Measurements from ENCODE around the gene DNAAF5. TPM values are rescaled to one million over a fixed set of nuclear protein-coding genes. Genes with fewer than 3 reads are reported as not detected.

Gene DNAAF5
- total RNA-seq, 1 donor from 2014 or later, result 41.5 TPM

DNA sequence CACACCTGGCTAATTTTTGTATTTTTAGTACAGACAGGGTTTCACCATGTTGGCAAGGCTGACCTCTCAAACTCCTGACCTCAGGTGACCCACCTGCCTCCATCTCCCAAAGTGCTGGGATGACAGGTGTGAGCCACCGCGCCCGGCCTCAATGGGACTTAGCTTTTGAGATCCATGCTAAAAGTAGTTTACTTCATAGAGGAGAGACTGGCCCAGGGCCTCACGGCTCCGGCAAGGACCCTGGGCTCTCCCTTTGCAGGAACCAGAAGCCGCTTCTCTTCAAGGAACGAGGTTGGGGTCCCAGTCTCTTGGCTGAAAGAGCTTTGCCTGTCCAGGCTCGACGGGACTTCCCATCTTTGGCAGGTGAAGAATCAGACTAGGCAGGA lies 30.1 kb upstream of the DNAAF5 start:
- Mint-ChIP-seq H3K4me3 (ENCODE audit: low read depth) (no peak overlapping the region), H3K27me3 (ENCODE audit: low read depth) (no peaks in the 10 kb centered on the region), H3K36me3 (ENCODE audit: low read depth) (peaks cover 28% of the 10 kb centered on the region), H3K9me3 (peaks cover 13% of the 10 kb centered on the region), H3K27ac (no peak overlapping the region), H3K4me1 (ENCODE audit: low read depth) (no peaks in the 10 kb centered on the region)
- intact Hi-C loops (cut with micrococcal nuclease), result no loop called here
- DNase-seq (ENCODE audit: low spot score), result no peak

DNA sequence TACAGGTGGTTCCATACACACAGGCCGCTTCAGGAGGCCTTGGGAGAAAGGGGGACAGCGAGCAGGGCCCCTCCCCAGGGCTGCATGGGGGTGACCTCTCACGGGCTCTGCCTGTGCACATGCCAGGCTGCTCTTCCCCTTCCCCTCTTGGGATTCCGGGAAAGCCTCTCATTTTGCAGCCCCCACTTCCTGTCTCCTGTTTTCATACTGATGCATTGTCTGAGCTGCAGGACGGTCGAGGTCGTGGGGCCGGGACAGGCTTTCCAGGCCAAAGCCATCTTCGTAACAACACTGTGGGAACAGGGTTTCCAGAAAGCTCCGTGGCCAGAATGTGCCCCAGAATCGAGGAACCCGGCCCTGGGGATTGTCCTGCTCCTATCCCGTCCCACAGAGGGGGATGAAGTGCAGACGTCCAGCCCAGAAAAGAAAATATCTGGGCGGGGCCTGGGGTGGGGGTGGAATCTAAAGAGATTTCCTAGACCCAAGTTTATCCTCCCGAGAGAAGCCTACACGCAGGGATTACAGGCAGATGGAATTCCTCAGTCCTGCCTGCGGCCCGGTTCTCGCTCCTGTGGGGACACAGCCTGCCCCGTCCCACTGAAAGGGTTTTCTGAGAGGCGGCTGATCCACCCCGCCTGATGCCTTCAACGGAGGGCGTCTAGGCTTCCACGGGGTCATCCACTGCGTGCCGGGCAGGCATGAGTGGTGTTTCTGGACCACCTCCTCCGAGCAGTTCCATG lies 29.5 kb upstream of the DNAAF5 start:
- H3K27ac Mint-ChIP-seq, result no peak overlapping the region
- H3K4me3 Mint-ChIP-seq (ENCODE audit: low read depth), result no peak overlapping the region
- H3K27me3 Mint-ChIP-seq (ENCODE audit: low read depth), result no peaks in the 10 kb centered on the region
- H3K4me1 Mint-ChIP-seq (ENCODE audit: low read depth), result no peaks in the 10 kb centered on the region
- peaks cover 28% of the 10 kb centered on the region for H3K36me3 Mint-ChIP-seq (ENCODE audit: low read depth)
- no peak for DNase-seq (ENCODE audit: low spot score)
- intact Hi-C loops (cut with micrococcal nuclease), result no loop called here
- peaks cover 15% of the 10 kb centered on the region for H3K9me3 Mint-ChIP-seq

DNA sequence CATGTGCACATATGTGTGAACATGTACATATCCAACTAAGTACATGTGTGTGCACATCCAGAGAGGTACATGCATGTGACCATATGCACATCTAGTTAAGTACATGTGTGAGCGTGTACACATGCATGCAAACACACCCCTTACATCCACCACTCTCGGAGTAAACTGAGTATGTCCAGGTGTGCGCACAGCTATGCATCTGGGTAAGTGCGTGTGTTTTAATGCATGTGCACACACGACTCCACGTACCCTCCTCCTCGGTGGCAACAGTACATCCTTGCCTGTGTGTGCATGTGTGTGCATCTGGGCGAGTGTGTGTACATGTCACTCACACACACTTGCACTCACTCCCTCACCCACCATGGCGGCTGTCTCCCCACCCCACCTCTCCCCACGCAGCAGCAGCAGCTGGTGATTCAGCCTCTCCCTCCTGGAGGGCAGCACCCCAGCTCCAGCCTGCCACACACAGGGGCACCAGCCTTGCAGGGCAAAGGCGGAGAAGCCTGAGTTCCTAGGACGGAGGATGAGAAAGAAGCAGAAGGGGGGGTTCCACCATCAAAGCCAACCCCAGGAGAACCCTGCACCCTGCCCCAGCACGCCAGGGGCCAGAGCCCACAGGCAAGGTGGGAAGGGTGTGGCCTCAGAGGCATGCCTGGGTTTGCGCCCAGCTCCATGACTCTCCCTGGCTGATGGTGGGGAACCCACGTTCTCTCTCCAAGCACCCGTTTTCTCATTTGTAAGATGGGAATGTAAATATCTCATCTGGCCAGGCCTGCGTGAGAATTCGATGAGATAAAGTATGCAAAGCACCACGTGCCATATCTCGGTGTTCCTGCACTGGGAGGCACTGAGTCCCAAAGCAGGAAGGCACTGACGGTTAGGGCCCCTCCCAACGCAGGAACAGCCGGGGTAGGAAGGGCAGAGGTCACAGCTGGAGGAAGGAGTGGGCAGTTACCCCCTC lies 27.7 kb upstream of the DNAAF5 start:
- intact Hi-C loops (cut with micrococcal nuclease), result no loop called here
- Mint-ChIP-seq H3K36me3 (ENCODE audit: low read depth) (peaks cover 26% of the 10 kb centered on the region), H3K27ac (no peak overlapping the region), H3K4me1 (ENCODE audit: low read depth) (no peaks in the 10 kb centered on the region), H3K9me3 (peaks cover 21% of the 10 kb centered on the region), H3K4me3 (ENCODE audit: low read depth) (no peak overlapping the region), H3K27me3 (ENCODE audit: low read depth) (no peaks in the 10 kb centered on the region)
- no peak for DNase-seq (ENCODE audit: low spot score)

DNA sequence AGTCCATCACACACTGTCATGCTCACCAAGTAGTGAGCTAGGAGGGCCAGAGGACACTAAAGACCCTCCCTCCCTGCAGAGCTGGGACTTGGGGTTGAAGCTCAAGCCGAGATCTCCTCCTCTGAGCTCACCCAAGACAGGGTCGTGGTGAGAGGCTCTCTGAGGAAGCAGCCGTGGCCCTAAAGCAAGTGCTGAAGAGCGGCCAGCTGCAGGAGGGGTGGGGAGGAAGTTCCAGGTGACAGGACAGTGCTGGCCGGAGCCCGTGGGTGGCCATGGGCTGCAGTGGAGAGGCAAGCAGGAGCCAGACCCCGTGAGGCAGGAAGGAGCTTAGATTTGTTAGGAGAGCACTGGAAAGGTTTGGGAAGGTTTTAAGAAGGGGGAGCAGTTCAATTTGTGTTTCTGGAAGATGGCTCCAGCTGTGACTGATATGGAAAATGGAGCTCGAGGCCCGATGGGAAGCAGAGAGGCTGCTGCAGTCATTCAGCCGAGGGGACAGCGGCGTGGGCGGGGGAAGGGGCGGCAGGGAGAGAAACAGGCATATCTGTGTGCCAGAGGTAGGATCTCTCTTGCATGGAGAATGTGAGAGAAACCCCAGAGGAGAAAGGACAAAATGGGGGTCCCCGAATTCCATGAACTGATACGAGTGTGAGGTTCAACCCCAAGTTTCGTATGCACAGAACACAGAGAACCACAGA lies 26.9 kb upstream of the DNAAF5 start:
- intact Hi-C loops (cut with micrococcal nuclease), result no loop called here
- Mint-ChIP-seq H3K4me1 (ENCODE audit: low read depth) (no peaks in the 10 kb centered on the region), H3K27ac (no peak overlapping the region), H3K27me3 (ENCODE audit: low read depth) (no peaks in the 10 kb centered on the region), H3K36me3 (ENCODE audit: low read depth) (peaks cover 32% of the 10 kb centered on the region), H3K9me3 (peaks cover 26% of the 10 kb centered on the region), H3K4me3 (ENCODE audit: low read depth) (no peak overlapping the region)
- DNase-seq (ENCODE audit: low spot score), result no peak

DNA sequence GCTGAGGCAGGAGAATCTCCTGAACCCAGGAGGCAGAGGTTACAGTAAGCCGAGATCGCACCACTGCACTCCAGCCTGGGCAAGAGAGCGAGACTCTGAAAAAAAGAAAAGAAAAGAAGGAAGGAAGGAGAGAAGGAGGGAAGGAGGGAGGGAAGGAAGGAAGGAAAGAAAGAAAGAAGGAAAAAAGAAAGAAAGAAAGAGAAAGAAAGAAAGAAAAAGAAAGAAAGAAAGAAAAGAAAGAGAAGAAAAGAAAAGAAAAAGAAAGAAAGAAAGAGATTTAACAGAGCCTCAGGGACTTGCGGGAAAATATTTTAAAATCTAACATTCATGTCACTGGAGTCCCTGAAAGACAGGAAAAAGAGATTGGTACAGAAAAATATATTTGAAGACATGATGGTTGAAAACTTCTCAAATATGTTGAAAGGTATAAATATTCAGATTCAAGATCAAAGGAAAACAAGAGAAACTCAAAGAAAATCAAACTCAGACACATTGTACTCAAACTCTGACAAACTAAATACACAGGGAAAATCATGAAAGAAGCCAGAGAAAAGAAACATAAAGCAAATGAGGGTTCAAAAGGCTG lies 25.3 kb upstream of the DNAAF5 start:
- H3K27me3 Mint-ChIP-seq (ENCODE audit: low read depth), result no peaks in the 10 kb centered on the region
- H3K9me3 Mint-ChIP-seq, result peaks cover 26% of the 10 kb centered on the region
- no peaks in the 10 kb centered on the region for H3K4me1 Mint-ChIP-seq (ENCODE audit: low read depth)
- H3K27ac Mint-ChIP-seq, result no peak overlapping the region
- peaks cover 32% of the 10 kb centered on the region for H3K36me3 Mint-ChIP-seq (ENCODE audit: low read depth)
- no peak for DNase-seq (ENCODE audit: low spot score)
- no peak overlapping the region for H3K4me3 Mint-ChIP-seq (ENCODE audit: low read depth)
- intact Hi-C loops (cut with micrococcal nuclease), result no loop called here

DNA sequence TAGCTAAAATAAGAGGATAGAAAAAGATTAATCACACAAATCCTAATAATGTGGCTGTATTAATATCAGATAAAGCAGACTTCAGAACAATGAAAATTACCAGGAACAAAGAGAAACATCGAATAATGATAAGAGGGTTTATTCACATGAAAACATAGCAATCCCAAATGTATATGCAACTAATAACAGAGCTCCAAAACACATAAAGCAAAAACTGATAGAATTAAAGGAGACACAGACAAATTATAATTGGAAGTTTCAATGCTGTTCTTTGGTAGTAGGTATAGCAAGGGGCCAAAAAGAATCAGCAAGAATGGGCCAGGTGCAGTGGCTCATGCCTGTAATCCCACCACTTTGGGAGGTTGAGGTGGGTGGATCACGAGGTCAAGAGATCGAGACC lies 23.4 kb upstream of the DNAAF5 start:
- Mint-ChIP-seq H3K4me3 (ENCODE audit: low read depth) (no peak overlapping the region), H3K4me1 (ENCODE audit: low read depth) (no peaks in the 10 kb centered on the region), H3K27ac (no peak overlapping the region), H3K9me3 (peaks cover 26% of the 10 kb centered on the region), H3K27me3 (ENCODE audit: low read depth) (no peaks in the 10 kb centered on the region), H3K36me3 (ENCODE audit: low read depth) (peaks cover 36% of the 10 kb centered on the region)
- no peak for DNase-seq (ENCODE audit: low spot score)
- intact Hi-C loops (cut with micrococcal nuclease), result no loop called here

DNA sequence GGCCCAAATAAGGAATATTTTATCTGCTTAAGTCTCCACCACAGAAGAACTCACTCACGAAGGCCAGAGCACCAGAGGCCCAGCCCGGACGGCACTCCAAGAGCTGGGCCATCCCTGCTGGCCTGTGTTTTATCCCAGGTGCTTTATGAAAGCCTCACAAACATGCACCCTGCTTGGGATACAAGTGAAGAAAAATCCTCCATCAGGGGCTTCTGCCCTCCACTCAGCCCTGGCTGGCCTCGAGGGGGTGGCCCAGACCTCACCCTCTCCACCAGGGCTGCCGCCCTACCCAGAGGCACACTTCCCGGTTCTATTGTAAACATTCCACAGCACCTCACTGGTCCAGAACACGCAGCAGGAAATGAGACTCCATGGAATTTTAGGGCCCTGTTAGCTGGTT lies 19.8 kb upstream of the DNAAF5 start:
- Mint-ChIP-seq H3K36me3 (ENCODE audit: low read depth) (peaks cover 31% of the 10 kb centered on the region), H3K4me3 (ENCODE audit: low read depth) (no peak overlapping the region), H3K4me1 (ENCODE audit: low read depth) (no peaks in the 10 kb centered on the region), H3K9me3 (peaks cover 20% of the 10 kb centered on the region), H3K27ac (no peak overlapping the region), H3K27me3 (ENCODE audit: low read depth) (peaks cover 2% of the 10 kb centered on the region)
- no peak for DNase-seq (ENCODE audit: low spot score)
- intact Hi-C loops (cut with micrococcal nuclease), result no loop called here

DNA sequence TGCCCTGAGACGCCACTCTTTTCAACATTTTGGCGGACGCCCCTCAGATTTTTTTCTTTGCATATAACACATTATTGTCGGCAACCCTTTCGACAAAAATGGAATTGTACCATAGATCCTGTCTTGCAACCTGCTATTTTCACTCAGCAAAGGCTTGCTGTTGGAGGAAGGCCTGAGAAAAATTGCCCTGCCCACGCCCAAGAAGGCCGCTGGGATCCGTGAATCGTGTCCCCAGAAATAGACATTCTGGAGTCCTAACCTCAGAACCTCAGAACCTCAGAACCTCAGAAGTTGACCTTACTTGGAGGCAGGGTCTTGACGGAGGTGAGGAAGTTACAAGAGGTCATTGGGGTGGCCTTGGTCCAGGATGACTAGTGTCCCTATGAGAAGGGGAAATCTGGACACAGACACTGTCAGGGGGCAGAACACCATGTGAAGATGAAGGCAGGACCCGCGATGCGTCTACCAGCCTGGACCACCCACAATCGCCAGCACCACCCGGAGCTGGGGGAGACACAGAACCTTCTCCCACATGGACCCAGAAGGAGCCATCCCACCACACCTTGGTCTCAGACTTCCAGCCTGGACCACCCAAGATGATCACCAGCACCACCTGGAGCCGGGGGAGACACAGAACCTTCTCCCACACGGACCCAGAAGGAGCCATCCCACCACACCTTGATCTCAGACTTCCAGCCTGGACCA lies 19.1 kb upstream of the DNAAF5 start:
- Mint-ChIP-seq H3K9me3 (peaks cover 15% of the 10 kb centered on the region), H3K4me1 (ENCODE audit: low read depth) (no peaks in the 10 kb centered on the region), H3K36me3 (ENCODE audit: low read depth) (peaks cover 26% of the 10 kb centered on the region), H3K4me3 (ENCODE audit: low read depth) (no peak overlapping the region), H3K27ac (no peak overlapping the region), H3K27me3 (ENCODE audit: low read depth) (peaks cover 2% of the 10 kb centered on the region)
- intact Hi-C loops (cut with micrococcal nuclease), result no loop called here
- no peak for DNase-seq (ENCODE audit: low spot score)

DNA sequence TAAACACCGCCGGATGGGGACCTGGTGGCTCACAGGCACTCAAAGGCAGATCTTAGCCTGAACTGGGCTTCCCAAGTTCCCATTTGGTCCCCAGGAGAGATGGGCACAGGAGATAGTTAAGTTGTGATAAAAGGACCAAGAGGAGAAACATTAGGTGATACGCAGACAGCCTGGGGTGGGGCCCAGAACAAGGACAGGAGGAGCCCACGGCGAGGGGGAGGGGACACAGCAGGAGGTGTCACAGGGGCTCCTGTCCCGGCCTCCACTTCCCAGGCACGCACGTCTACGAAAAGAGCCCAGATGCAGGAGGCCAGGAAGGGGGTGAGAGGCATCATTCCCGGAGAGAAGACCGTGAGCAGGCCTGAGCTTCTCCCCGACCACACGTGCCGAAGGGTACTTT lies 16.3 kb upstream of the DNAAF5 start:
- H3K9me3 Mint-ChIP-seq, result no peaks in the 10 kb centered on the region
- peaks cover 7% of the 10 kb centered on the region for H3K27me3 Mint-ChIP-seq (ENCODE audit: low read depth)
- no peak for DNase-seq (ENCODE audit: low spot score)
- H3K27ac Mint-ChIP-seq, result no peak overlapping the region
- H3K4me3 Mint-ChIP-seq (ENCODE audit: low read depth), result no peak overlapping the region
- H3K36me3 Mint-ChIP-seq (ENCODE audit: low read depth), result peaks cover 17% of the 10 kb centered on the region
- intact Hi-C loops (cut with micrococcal nuclease), result no loop called here
- no peaks in the 10 kb centered on the region for H3K4me1 Mint-ChIP-seq (ENCODE audit: low read depth)

DNA sequence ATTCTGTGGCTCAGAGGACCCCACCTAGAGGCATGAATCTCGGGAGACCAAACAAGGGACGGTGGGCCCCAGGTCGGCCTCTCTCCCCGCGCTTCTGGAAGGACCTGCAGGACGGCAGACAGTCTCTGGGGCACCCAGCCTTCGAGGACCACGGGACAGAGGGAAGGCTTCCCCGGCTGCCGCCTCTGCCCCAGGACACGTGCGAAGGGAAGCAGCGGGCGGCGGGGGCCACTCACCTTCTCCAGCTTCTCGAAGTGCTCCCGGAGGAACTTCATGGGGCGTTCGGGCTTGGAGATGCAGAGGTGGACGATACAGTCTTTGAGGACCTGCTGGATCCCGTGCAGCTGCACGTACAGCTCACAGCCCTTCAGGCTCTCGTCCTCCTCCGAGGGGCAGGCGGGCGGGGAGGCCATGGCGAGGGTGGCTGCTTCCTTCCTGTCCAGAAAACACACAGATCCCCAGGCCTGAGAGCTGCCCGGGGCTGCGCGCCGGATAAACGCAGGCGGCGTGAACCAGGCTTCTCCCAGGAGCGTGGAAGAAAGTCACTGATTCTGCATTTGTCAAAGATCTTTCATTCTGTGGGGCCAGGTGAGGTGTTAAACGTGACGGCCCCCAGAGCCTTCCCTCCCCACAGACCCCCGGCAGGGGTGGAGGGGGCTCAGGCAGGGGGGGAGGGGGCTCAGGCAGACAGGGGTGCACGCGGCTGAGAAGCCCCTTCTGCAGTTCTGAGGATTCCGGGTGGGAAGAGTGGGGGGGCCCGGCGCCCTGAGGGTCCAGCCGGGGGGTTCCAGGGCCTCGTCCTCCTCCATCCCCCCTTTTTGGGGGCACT lies 15.2 kb upstream of the DNAAF5 start:
- intact Hi-C loops (cut with micrococcal nuclease), result no loop called here
- Mint-ChIP-seq H3K27ac (no peak overlapping the region), H3K36me3 (ENCODE audit: low read depth) (peaks cover 17% of the 10 kb centered on the region), H3K4me3 (ENCODE audit: low read depth) (no peak overlapping the region), H3K27me3 (ENCODE audit: low read depth) (peaks cover 7% of the 10 kb centered on the region), H3K9me3 (no peaks in the 10 kb centered on the region), H3K4me1 (ENCODE audit: low read depth) (no peaks in the 10 kb centered on the region)
- DNase-seq (ENCODE audit: low spot score), result no peak

DNA sequence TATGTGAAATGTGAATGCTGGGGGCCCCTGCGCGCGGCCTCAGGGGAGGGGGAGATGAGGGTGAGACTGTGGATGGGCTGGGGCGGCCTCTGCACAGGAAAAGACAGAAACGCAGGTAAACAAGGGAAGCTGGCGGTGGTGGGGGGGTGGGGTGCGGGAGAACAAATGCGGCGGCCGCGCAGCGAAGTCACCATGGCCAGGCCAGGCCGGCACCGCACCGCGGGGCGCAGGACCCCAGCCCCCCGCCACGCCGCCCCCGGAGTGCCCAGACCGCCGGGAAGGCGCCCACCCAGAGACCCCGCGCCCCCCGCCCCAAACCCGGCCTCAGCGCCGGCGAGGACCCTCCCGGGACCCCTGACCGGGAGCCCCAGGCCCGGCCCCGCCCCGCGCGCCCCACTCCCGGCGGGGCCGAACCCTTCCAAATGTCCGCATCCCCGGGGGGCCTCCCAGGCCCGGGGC lies 14.5 kb upstream of the DNAAF5 start:
- H3K27me3 Mint-ChIP-seq (ENCODE audit: low read depth), result peaks cover 7% of the 10 kb centered on the region
- intact Hi-C loops (cut with micrococcal nuclease), result no loop called here
- H3K4me1 Mint-ChIP-seq (ENCODE audit: low read depth), result no peaks in the 10 kb centered on the region
- H3K36me3 Mint-ChIP-seq (ENCODE audit: low read depth), result peaks cover 17% of the 10 kb centered on the region
- H3K4me3 Mint-ChIP-seq (ENCODE audit: low read depth), result no peak overlapping the region
- no peaks in the 10 kb centered on the region for H3K9me3 Mint-ChIP-seq
- H3K27ac Mint-ChIP-seq, result no peak overlapping the region
- no peak for DNase-seq (ENCODE audit: low spot score)
